Middle frontal gyrus (tissue), 1 donor: ENCODE measurements around the gene ITPR1.

ENCODE experiments used
- DNase-seq: peaks from one replicate; pipeline ENCODE4 v3.0.0-alpha.2; 2015; ENCODE audit warnings: low spot score; ENCODE audit errors: extremely low spot score

The ITPR1 gene

GRCh38 chr3:4564928-4565586, 71.9 kb downstream of the ITPR1 start:
- no peak for DNase-seq

DNA sequence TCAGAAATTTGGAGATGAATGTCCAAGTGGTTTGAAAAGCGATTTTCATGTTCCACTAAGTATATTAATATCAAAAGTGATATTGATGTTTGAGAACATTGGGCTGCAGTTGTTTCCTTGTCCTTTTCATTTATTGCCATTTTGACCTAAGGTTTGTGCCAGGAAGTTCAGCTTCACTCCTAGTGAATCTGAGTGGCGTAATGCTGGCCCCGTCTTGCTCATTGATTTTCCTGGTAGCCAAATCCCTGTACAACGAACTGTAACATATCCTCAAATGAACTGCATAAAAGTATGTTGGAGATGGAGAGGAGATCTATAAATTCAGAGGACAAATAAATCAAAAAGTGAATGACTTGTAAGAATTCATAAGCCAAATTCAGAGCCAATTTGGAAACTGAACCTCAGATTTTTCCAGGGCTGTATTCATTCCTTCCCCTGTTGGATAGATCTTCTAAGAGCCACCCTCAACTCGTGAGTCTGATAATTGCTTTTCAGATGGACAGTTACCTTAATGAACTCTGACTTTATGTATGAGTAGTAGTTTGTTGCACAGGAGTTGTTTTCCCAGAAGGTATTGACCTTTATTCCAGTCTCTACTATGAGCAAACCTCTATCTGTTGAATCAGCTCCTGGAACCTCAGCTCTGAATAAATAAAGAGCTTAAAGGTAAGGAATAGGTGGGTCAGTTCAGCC, 72.8 kb downstream of the ITPR1 start:
- DNase-seq, result no peak

DNA sequence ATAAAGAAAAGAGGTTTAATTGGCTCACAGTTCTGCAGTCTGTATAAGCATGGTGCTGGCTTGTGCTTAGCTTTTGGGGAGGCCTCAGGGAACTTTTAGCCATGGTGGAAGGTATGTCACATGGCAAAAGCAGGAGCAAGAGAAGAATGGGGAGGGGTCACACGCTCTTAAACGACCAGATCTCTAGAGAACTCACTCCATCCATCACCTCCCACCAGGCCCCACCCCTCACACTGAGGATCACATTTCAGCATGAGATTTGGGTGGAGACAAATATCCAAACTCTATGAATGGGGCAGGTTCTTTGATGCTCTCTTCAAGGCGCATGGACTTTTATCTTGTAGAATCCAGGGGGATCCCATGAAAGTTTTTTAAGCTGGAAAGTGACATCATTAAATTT, 75.7 kb downstream of the ITPR1 start:
- no peak for DNase-seq

DNA sequence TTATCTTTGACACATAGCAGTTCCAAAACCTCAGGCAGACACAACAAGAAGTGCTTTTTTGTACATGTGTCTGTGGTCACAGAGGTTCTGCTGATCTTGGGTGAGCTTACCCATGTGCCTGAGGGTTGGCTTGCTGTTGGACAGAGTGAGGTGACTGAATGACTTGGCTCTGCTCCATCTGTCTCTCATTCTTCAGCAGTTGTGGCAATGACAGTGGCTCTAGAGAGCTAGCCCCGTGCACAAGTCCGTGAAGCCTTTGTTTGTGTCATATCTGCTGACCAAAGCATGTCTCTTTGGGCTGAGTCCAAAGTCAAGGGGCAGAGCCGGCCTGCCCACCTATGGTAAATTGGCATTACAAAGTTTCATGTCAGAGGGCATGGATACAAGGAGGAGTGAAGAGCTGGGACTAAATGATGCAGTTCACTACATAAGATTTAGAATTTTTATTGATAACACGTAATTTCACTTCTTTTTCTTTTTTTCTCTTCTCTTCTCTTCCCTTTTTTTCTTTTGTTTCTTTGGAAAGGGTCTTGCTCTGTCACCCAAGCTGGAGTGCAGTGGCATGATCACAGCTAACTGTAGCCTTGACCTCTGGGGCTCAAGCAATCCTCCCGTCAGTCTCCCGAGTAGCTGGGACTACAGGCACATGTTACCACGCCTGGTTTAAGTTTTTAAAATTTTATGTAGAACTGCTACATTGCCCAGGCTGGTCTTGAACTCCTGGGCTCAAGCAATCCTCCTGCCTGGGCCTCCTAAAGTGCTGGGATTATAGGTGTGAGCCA, 77.9 kb downstream of the ITPR1 start:
- DNase-seq, result no peak

DNA sequence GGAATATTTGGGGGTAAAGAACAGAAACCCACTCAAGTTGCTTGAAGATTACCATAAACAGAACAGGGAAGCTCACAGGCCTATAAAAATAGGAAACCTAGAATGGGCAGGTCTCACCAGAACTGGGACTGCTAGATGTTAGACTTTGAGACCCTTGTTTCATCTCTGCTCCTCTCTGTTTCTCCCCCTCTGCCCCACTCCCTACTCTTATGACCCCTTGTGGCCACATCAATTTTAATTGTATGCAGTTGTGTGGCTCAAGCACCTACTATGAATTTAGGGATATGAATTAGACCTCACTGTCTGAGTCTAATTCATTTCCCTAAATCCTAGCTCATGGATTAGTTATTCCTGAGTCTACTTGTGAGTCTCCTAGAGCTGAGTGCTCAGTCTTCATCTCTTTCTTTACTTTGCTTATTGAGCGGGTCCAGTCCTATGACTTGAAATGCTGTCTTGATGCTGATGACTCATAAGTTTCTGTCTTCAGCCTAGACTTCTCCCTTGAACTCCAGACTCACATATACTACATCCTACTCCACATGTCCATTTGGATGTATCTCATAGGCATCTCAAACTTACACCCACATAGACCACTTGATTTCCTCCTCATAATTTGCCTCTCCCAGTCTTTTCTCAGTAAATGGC, 78.7 kb downstream of the ITPR1 start:
- DNase-seq, result no peak

DNA sequence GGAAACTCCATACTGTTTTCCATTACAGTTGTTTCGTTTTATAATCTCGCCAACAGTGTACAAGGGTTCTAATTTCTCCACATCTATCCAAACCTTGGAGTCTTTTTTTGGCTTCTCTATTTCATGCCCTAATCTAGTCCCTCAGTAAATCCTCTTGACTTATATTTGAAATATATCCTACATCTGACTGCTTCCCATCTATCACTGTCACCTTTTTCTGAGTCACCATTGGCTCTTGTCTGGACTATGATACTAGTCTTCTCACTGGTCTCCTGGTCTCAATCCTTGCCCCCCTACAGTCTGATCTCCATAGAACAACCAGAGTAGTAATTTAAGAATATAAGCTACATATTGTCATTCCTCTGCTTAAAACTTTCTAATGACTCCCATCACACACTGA, 80.0 kb downstream of the ITPR1 start:
- DNase-seq, result no peak

- DNase-seq, result no peak
Observed at GRCh38 chr3:4574426-4574965, 81.3 kb downstream of the ITPR1 start.

DNA sequence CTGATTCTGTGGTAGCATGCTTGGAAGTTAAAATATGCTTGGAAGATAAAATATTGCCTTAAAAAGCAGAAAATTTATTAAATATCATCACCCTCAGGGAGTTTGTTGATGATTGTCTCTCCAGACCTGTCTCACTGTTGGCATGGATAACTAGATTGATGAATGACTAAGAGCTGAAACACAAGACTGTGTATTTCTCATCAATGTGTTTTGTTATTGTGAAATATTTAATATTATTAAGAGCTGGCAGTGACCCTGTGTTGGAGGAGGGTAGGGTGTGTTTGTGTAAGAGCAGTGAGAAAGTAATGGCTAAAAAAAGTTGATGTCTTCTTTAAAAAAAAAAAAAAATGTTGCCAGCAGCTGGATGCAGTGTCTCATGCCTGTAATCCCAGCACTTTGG, 82.2 kb downstream of the ITPR1 start:
- DNase-seq, result no peak

GRCh38 chr3:4577721-4578120, 84.6 kb downstream of the ITPR1 start:
- DNase-seq, result no peak

GRCh38 chr3:4580346-4581123, 87.4 kb downstream of the ITPR1 start:
- DNase-seq, result no peak

GRCh38 chr3:4581124-4581424, 87.9 kb downstream of the ITPR1 start:
- no peak for DNase-seq

- DNase-seq, result no peak
Observed at GRCh38 chr3:4581498-4581897, 88.3 kb downstream of the ITPR1 start.

- DNase-seq, result no peak
Observed at GRCh38 chr3:4581920-4582611, 88.9 kb downstream of the ITPR1 start.

GRCh38 chr3:4582624-4583023, 89.5 kb downstream of the ITPR1 start:
- no peak for DNase-seq

- no peak for DNase-seq
Observed at GRCh38 chr3:4583416-4583815, 90.3 kb downstream of the ITPR1 start.

DNA sequence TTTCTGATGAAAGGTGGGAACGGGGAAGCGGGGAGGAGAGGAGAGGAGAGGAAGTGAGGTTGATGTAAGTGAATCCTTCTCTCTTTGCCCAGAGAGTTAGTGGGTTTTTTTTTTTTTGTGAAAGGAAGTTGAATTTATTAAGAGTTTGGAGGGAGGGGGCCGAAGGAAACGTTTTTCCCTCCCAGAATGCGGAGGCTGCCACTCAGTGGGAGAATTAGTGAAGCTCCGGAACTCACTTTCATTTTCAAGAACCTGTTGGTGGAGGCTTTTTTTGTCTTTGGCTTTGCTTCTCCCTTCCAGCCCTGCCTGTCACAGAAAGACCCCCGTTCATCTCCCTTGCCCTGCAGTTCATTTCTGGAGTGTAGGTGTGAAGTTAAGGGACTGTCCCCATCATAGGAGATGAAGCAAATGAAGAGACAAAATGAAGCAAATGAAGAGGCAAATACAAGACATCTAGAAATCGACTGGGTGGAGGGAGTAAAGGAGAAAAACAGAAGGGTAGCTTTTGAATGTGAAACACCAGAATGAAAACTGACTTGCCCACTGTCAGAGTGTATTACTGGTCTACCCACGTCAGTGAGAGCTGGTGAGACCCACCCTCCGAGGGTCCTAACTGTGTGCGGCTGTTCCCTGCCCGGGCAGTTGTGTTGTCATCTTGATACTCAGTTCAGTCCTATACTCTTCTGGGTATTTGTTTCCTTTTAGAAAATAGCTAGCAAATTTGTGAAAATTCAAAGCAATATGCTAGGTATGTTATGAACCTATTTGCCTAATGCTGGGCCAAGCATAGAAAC, 91.5 kb downstream of the ITPR1 start:
- no peak for DNase-seq

DNA sequence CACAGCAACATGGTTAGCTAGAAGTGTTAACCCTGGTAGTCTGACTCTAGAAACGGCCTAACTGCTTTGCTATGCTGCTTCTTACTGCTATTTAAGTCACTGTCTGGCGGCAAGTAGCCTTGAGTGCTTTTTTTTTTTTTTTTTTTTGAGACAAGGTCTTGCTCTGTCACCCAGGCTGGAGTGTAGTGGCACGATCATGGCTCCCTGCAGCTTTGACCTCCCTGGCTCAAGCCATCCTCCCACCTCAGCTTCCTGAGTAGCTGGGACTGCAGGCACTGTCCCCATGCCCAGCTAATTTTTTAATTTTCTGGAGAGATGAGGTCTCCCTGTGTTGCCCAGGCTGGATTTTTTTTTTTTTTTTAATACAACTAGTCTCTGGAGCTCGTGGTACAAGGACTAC, 93.2 kb downstream of the ITPR1 start:
- DNase-seq, result no peak

GRCh38 chr3:4587061-4587837, 94.1 kb downstream of the ITPR1 start:
- DNase-seq, result no peak

- DNase-seq, result no peak
Observed at GRCh38 chr3:4587838-4588105, 94.6 kb downstream of the ITPR1 start.
